NAMALWA (cell line): ENCODE data around the gene EPB41L4B.

Experiments
- DNase-seq: peaks from one replicate; pipeline ENCODE4 v3.0.0-alpha.2; 2015; ENCODE audit warnings: low spot score

EPB41L4B gene

DNA sequence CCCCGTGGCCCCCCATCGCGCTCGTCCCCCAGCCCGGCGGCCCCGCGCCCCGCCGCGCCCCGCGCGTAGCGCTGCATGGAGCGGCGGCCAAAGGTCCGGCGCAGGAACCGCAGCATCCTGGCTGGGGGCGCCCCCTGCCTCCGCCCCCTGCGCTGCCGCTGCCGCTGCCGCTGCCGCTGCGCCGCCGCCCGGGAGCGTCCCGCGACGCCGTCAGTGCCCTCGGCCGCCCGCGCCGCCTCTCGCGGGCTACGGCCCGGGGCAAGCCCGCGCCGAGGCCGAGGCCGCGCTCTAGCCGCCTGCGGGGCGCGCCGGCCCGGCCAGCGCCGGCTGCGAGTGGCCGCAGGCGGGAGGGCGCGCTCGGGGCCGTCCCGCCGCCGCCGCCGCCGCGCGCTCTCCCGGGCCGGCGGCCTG, 523 bp downstream of the EPB41L4B start:
- no peak for DNase-seq

DNA sequence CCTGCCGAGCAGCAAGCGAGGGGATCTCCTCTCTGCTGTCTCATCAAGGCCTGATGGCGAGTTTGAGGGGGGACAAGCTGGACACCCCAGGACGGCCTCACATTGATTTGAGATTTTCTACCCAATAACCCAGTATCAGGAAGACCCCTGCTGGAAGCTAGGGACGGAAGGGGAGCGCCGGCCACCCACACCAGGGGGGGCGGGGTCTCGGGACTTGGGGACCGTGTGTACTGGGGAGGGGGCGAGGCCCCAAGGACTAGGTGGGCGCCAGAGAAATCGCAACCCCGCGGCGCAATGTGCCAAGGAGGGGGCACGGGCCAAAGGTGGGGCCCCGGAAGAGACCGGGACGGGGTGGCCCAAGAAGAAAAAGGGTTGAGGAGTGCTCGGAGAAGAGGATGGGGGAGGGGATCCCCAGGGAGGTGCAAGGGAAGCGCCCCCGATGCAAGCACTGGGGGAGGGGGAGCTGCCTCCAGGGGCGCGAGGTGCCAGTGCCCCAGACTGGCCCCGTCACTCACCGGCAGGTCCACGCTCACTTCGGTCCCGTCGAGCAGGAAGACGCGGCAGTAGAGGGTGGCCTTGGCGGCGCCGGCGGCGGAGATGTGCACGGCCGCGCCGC, 1.1 kb downstream of the EPB41L4B start:
- no peak for DNase-seq

GRCh38 chr9:109319017-109319625, 1.7 kb downstream of the EPB41L4B start:
- no peak for DNase-seq

GRCh38 chr9:109317979-109318741, 2.7 kb downstream of the EPB41L4B start:
- no peak for DNase-seq

DNA sequence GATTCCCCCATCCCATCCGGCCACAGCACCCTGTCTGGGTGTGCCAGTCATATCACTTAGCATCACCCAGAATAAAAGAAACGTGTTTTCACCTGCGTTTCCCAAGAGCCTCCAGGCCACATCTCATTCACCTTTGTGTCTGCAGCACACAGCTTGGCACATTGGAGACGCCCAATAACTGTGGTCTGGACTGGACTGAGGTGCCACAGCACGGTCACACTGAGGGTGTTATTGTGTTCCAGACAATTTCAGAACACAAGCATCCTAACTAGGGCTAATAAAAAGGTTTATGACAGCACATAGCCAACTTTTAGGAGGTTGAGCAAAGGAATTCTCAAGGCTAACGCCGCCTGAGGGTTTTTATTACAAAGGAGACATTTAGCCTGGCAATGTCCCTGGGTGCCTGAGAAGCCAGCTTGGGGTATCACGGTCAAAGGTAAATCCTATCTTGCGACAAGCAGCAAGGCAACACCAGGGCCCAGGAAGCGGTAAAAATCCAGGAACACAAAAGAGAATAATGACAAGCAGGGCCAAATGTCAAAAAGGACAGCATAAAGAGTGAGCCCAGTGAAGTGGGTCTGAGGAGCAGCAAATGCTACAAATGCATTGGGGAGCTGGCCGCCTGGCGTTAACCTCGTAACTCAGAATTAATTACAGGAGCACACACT, 3.4 kb downstream of the EPB41L4B start:
- DNase-seq: no peak

- DNase-seq: no peak
These were observed 4.6 kb downstream of the EPB41L4B start for GRCh38 chr9:109316207-109316640.

- DNase-seq: no peak
These were observed 5.2 kb downstream of the EPB41L4B start for GRCh38 chr9:109315480-109316206.

- no peak for DNase-seq
These were observed 6.8 kb downstream of the EPB41L4B start for GRCh38 chr9:109314011-109314531.

DNA sequence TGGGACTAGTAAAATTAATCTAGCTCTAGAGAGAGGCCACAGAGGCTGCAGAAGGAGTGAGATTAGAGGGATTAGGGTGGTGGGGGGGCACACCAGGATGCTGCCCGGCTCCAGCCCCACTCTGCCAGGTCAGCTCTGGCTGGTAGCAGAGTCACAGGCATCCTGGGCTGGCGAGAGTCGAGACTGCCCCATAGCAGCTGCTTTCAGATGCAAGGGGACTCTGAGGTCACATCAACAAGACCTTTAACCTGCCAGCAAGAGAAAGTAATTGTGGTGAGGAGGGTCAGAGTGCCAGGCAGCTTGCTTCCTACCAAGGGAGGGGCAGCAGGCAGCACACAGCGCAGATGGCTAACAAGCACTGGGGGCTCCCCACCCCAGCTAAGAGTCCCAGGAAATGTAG, 7.5 kb downstream of the EPB41L4B start:
- no peak for DNase-seq

DNA sequence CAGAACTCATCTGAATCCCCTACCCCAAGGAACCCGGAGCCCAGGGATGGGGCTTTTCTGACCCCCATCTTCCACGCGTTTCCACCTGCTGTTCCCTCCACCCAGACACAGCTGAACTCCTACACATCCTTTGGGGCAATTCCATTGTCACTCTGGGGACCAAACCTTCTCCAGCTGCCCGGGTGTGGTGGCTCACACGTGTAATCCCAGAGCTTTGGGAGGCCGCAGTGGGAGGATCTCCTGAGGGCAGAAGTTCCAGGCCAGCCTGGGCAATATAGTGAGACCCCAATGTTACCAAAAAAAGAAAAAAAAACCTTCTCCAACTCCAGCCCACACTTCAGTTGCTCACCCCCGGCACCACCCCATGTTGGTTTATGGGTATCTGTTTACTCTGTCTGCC, 8.1 kb downstream of the EPB41L4B start:
- no peak for DNase-seq

DNA sequence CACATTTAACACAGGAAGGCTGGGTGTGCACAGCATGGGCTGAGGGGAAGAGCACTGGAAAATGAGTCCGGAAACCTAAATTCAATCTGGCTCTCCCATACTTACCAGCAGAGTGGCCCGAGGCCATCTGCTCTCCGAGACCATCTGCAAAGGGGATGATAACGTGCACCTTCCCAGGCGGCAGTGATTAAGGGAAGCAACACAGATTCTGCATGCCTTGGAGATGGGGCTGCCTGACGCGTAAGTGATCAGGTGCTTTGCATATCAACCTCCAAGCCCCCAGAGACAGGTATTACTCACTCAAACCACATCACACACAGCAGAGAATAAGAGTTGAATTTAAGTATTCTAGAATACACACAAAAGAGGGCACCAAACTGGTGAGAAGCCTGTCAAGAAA, 9.1 kb downstream of the EPB41L4B start:
- DNase-seq: no peak

DNA sequence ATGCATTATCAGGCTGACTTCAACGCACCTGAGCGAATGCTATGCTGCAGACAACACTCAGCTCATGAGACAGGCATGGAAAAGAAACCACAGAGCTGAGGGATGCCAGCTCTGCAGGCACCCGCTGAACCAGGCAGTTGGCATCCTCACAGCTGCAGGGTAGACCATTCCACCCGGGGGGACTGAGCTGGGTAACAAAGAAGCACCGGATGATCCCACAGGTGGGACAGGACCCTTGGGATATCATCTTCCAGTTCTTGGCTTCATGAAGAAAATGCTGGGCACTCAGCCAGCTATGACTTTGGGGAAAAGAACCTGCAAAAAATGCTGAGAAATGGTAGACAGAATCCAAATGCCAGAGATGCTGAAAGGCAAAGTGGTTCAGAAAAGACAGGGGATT, 9.6 kb downstream of the EPB41L4B start:
- DNase-seq: no peak

DNA sequence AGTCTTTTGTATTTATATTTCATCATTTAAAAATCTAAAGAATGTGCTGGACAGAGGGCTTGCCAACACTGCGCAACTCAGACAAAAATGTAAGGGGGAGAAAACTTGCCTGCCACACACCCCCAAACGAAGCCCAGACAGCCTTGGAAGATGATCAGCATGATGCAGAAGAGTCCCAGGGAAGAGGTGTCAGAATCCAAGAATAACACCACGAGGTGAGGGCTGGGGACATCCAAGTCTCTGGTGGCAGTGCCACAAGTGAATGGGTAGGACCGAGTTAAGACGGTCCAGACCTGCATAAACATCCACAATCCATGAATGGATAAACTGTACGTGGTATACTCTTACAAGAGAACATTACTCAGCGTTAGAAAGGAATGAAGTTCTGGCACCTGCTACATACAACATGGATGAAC, 10.4 kb downstream of the EPB41L4B start:
- no peak for DNase-seq

DNA sequence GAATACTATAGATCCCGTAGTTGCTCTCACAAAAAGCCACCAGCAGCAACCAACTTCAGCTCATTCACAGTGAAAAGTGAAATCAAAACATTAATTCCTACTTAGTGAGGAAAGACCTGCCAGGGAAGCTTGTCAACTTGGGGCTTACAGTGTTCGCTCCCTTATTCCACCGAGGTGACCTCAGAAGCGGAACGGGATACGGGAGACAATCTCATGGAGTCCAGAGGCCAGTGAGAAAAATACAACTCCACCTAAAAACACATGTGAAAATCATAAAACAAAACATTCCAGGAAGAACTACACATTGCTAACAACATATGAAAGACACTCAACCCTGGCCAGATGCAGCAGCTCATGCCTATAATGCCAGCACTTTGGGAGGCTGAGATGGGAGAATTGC, 11.6 kb downstream of the EPB41L4B start:
- DNase-seq: no peak

DNA sequence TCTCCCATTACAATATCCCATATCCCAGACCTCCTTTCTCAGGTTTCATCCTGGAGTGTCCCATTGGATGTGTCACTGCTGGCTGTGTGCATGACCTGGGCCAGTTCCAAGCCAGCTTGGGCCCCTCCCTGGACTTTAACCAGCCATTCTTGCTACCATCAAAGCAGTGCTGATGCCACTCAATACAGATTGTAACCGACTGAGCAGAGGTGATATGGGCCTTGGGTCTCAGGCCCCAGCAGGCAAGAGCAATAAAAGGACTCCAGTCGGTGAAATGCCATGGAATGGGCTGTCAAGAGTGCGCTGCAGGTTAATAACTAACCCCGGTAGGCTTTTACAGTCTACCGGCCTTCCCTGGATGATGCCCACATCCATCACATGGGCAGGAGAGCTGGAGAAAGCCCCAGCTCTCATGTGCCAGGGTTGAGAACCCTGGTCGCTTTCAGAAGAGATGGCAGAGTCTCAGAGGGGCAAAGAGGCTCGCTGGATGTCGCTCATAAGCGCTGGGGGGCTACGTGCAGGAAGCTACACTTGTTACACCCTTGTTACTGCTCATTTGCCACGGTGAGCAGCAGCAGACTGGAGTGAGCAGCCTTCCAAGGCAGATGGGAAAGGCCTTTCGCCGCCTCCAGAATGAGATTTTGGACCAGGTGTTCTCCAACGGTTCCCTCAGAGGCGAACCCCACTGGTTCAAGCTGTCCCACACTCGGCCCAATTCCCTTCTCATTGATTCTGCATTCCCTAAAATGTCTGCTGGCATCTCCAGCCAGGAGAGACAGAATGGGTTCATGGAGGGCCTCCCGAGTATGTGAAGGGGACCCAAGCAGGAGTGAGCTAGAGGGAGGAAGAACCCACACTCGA, 13.2 kb downstream of the EPB41L4B start:
- DNase-seq: no peak

DNA sequence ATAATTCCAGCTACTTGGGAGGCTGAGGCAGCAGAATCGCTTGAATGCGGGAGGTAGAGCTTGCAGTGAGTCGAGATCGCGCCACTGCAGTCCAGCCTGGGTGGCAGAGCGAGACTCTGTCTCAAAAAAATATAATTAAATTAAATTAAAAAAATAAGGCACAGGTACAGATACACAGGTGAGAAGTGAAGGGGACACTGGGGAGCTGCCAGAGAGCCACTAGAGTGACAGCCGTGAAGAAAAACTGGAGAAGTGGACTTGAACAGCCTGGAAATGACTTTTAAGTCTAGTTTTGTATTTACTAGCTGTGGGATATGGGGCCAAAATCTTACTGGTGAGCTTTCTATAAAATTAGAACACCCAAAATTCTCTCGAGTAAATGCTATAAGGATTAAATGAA, 15.1 kb downstream of the EPB41L4B start:
- no peak for DNase-seq

DNA sequence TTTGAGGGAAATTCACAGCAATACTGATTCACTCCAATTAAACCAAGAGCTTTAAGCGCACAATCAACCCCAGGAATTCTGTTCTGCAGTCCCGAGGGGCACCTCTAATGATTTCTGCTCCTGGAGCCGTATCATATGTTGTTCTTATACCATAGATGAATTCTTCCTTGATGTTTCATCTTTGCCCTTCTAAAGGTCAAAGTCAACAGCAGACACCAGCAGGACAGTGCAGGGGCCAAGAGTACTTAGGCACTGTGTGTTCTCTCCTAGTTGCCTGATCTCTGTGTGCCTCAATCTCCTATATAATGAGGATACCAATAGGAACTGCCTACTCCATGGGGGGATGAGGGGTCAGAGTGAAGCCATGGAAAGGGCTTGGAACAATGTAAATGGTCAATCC, 16.5 kb downstream of the EPB41L4B start:
- no peak for DNase-seq

DNA sequence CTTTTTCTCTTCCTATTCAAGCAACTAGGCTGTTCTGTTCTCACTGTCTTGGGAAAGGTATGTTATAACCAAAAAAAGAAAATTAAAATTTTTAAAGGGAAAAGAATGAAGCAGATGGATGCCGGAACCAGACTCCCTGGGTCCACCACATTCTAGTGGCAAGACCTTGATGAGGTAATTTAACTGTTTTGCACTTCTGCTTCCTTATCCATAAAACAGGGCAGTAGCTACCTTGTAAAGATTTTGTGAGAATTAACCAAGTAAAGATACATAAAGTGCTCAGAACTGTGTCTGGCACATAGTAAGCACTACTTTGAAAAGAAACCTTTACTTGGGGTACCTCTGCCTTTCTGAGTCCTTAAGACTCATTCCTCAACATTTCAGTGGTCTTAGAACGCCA, 17.0 kb downstream of the EPB41L4B start:
- DNase-seq: no peak

GRCh38 chr9:109302606-109303005, 18.3 kb downstream of the EPB41L4B start:
- DNase-seq: no peak

DNA sequence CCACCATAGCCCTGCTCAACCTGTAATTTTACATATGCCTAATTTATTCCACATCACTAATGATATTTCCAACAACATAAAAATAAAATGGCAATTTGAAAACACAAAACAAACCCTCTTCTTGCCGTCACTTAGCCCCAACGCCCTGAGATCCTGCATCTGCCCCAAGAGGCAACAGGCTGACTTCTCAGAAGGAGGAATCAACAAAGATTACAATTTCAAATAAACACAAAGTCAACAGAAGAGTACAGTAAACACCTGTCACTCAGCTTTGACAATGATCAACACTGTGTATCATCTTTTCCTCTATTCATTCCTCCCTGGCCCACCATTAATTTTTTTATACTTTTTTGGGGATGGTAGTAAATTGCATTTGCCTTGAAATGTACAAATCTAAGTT, 19.8 kb downstream of the EPB41L4B start:
- DNase-seq: no peak

DNA sequence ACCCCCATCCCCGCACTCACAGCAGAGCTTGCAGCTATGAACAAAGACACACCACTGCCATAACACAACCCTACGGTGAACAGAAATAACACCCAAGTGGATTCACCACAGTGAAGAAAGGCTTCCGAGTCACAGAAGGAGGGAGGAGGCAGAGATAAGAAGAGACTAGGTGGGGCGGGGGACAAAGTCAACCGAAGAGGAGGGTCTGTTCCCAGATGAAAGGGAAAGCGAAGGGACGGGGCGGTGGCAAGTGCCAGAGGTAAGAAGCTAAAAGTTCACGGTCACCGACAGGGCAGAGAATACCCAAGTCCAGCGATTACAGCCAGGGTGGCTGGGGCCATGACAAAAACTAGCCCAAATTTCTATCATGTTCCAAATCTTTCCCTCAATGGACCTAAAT, 21.0 kb downstream of the EPB41L4B start:
- DNase-seq: no peak
